T-cell (primary cell): ENCODE data around the gene NPRL2. TPM values are rescaled to one million over a fixed set of nuclear protein-coding genes. Genes with fewer than 3 reads are reported as not detected.

ENCODE experiments used
- ATAC-seq, 4 experiments: fragments of 200-7000 bp in 3 of 4; fragments of 150-1000 bp in 1 of 4; cut with Tn5 transposase; replicated peaks in 1 of 4; 1 replicate in 3 of 4; 2 replicates in 1 of 4; pipeline ENCODE4 v1.10.0; 2021; ENCODE audit warnings: moderate library complexity in 3 of 4, mild to moderate bottlenecking in 2 of 4, moderate number of reproducible peaks in 1 of 4
- CTCF ChIA-PET, 2 donors: fragments of 300-600 bp; sonication (Branson Sonifier 250); formaldehyde crosslinking; loops; one replicate each; lab custom pipeline; 2022; ENCODE audit warnings: antibody characterized with exemption in 2 of 2; lab: Charles Lee
- POLR2A ChIA-PET, 2 donors: fragments of 300-600 bp; sonication (Branson Sonifier 250); formaldehyde crosslinking; loops; one replicate each; lab custom pipeline; 2022; ENCODE audit warnings: antibody characterized with exemption in 2 of 2; lab: Charles Lee
- DNase-seq, 35 experiments: peaks; one replicate each; pipeline versions ENCODE4 v3.0.0 to v3.0.0-alpha.2; 2013 to 2023
- H3K27ac ChIP-seq: one replicate; pipeline ENCODE4 v1.5.1; 2013; ENCODE audit warnings: low read length
- H3K27me3 ChIP-seq, 2 experiments: replicated peaks in 1 of 2; 1 replicate in 1 of 2; 2 replicates in 1 of 2; pipeline versions ENCODE4 v1.6.1 to v1.7.0; 2013; ENCODE audit warnings: low read length in 1 of 2, mixed read lengths in 1 of 2; ENCODE audit not compliant: control insufficient read depth in 2 of 2, insufficient read depth in 2 of 2; ENCODE audit errors: extremely low read depth in 1 of 2
- H3K36me3 ChIP-seq, 2 donors: 1 replicate in 1 of 2; 2 replicates in 1 of 2; pipeline versions ENCODE4 v1.6.1 to v1.7.0; 2013; ENCODE audit warnings: low read length in 1 of 2; ENCODE audit not compliant: control insufficient read depth in 2 of 2, insufficient read depth in 1 of 2; ENCODE audit errors: extremely low read depth in 1 of 2
- H3K4me1 ChIP-seq, 2 experiments: 1 replicate in 1 of 2; 2 replicates in 1 of 2; pipeline versions ENCODE4 v1.6.1 to v1.7.0; 2013; ENCODE audit warnings: low read length in 2 of 2, mixed read lengths in 1 of 2; ENCODE audit not compliant: insufficient read depth in 2 of 2, control insufficient read depth in 1 of 2; ENCODE audit errors: extremely low read depth in 1 of 2
- H3K4me3 ChIP-seq, 2 donors: 1 replicate in 1 of 2; 2 replicates in 1 of 2; pipeline versions ENCODE4 v1.5.1 to v1.7.0; 2013; ENCODE audit warnings: mild to moderate bottlenecking in 2 of 2, low read length in 1 of 2, moderate library complexity in 1 of 2; ENCODE audit not compliant: control insufficient read depth in 1 of 2; ENCODE audit errors: extremely low read depth in 1 of 2
- H3K9me3 ChIP-seq: 2 replicates; pipeline ENCODE4 v1.7.0; 2013
- H3K27ac Mint-ChIP-seq, 2 donors: one replicate each; pipeline ENCODE4 v1.8.0; 2020 to 2021; ENCODE audit warnings: mild to moderate bottlenecking in 2 of 2, mixed read lengths in 2 of 2
- H3K27me3 Mint-ChIP-seq, 2 donors: one replicate each; pipeline ENCODE4 v1.8.0; 2021 to 2022; ENCODE audit warnings: mixed read lengths in 2 of 2
- H3K36me3 Mint-ChIP-seq: one replicate; pipeline ENCODE4 v1.8.0; 2021; ENCODE audit warnings: mixed read lengths
- H3K4me1 Mint-ChIP-seq, 3 donors: one replicate each; pipeline ENCODE4 v1.8.0; 2020 to 2022; ENCODE audit warnings: mixed read lengths in 3 of 3, mild to moderate bottlenecking in 1 of 3
- H3K4me3 Mint-ChIP-seq, 3 donors: one replicate each; pipeline ENCODE4 v1.8.0; 2020 to 2022; ENCODE audit warnings: mild to moderate bottlenecking in 3 of 3, mixed read lengths in 3 of 3, moderate library complexity in 3 of 3
- H3K9me3 Mint-ChIP-seq, 3 donors: one replicate each; pipeline ENCODE4 v1.8.0; 2020 to 2022; ENCODE audit warnings: mixed read lengths in 3 of 3
- WGBS: methylation state at CpG from one replicate; pipeline ENCODE4 v1.1.5; 2013; ENCODE audit warnings: missing lambda C conversion rate; ENCODE audit not compliant: insufficient coverage; 5-methylcytosine and 5-hydroxymethylcytosine counted together
- total RNA-seq, 35 experiments: library from RNA in 6 of 35; stranded (reverse) in 6 of 35; fragments of 120-200 nt in 1 of 35; gene quantifications; one replicate each; pipeline versions ENCODE4 v1.2.1 to v1.2.4 and lab custom pipeline; 2013 to 2026

Gene NPRL2
- total RNA-seq, 5 donors from 2014 or later (not counting 1 experiment from before 2014, with no cell fraction given), result 26.6 to 52.2 (median 48.1) TPM

DNA sequence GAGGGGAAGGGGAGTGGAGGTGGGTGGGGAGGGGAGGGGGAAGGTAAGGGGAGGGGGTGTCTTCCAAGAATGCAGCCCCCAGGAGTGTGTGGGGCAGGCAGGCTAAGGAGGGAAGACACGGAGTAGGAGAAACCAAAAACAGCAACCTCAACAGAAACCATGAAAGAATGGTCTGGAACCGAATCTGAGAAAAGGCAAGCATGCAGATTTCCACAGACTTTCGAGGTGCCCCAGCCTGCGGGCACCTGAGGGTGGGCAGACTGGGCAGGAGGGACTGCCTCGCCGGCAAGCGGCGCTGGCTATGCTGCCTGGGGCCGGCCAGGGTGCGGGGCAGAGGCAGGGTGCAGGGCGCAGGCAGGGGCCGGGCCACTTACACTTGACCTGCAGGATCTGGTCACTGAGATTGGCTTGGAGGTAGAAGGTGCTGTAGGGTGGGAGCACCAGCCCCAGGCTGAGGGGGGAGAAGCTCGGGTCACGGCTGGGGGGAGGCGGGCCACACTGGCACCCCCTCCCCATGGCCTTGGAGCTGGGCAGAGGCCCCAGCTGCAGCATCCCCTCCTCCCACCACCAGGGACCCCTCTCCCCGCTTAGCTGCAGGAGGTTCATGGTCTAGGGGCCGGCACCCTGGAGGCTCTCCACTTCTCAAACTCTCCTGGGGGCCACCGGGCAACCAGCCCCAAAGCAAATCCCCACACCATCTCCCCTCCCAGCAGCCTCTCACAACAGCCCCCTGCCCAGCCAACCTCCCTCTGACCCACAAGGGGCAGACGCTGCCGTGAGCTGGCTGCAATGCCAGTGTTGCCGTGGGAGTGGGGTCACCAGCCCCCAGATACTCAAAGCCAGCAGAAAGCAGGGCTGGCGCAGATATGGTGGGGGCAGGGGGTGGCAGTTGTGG lies 24.0 kb upstream of the NPRL2 start:
- Histone ChIP-seq H3K9me3 (no peaks in the 10 kb centered on the region), H3K4me3 (no peak overlapping the region), H3K36me3 (no peaks in the 10 kb centered on the region), H3K4me1 (peaks cover 3 to 10% of the 10 kb centered on the region in 2 experiments), H3K27ac (no peak overlapping the region), H3K27me3 (peaks cover 0 to 3% of the 10 kb centered on the region in 2 experiments)
- WGBS, result 73% methylated on average over 17 of the region's 22 CpGs
- peaks cover 4 to 21% (median 8%) of the 10 kb centered on the region in 3 donors for H3K4me1 Mint-ChIP-seq
- no peak overlapping the region for H3K4me3 Mint-ChIP-seq
- DNase-seq, result no peak
- ATAC-seq, result no peak
- ChIA-PET POLR2A (no interaction called here), CTCF (no interaction called here)
- no peak overlapping the region for H3K27ac Mint-ChIP-seq
- no peaks in the 10 kb centered on the region for H3K36me3 Mint-ChIP-seq
- H3K27me3 Mint-ChIP-seq, result no peaks in the 10 kb centered on the region
- H3K9me3 Mint-ChIP-seq, result no peaks in the 10 kb centered on the region

DNA sequence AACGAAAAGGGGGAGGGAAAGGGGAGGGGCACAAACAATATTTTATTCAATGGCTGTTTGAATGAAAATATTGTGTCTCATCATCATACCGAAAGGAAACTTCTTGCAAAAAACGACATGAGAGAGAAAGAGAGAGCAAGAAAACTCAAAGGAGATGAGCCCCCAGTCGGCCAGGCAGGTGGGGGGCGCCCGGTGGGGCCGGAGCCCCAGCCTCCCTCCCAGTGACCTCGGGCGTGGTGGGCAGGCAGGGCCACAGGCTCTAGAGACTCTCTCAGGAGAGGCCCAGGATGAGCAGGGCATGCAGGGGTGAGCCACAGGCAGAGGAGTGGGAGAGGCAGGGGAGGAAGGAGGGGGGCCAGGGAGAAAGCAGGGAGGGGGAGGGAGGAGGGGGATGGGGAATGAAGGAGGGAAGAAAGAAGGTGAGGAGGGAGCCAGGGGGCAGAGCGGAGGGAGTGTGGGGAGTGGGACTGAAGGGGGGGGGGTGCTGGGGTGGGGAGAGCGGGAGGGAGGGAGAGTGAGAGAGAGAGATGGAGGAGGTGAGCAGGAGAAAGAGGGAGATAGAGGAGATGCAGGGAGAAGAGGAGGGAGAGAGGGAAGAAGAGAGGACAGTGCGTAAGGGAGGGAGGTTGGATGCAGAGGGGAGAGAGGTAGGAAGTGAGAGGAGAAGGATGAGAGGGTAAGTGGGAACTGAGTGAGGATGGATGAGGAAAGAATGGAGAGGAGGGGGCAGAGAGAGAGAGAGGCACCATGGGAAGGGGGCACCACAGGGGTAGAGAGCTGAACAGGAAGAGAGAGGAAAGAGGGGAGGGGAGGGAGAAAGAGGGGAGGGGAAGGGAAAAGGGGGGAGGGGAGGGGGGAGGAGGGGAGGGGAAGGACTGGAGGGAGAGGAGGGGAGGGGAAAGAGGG lies 22.8 kb upstream of the NPRL2 start:
- Mint-ChIP-seq H3K9me3 (no peaks in the 10 kb centered on the region), H3K4me3 (no peak overlapping the region), H3K36me3 (no peaks in the 10 kb centered on the region), H3K27me3 (no peaks in the 10 kb centered on the region), H3K27ac (no peak overlapping the region), H3K4me1 (peaks cover 4 to 21% (median 12%) of the 10 kb centered on the region in 3 donors)
- no peak for DNase-seq
- Histone ChIP-seq H3K9me3 (no peaks in the 10 kb centered on the region), H3K27me3 (peaks cover 0 to 3% of the 10 kb centered on the region in 2 experiments), H3K4me1 (peaks cover 3 to 10% of the 10 kb centered on the region in 2 experiments), H3K27ac (no peak overlapping the region), H3K4me3 (no peak overlapping the region), H3K36me3 (no peaks in the 10 kb centered on the region)
- 79% methylated on average over 8 of the region's 12 CpGs for WGBS
- CTCF ChIA-PET, result no interaction called here
- ATAC-seq, result no peak
- POLR2A ChIA-PET, result no interaction called here

DNA sequence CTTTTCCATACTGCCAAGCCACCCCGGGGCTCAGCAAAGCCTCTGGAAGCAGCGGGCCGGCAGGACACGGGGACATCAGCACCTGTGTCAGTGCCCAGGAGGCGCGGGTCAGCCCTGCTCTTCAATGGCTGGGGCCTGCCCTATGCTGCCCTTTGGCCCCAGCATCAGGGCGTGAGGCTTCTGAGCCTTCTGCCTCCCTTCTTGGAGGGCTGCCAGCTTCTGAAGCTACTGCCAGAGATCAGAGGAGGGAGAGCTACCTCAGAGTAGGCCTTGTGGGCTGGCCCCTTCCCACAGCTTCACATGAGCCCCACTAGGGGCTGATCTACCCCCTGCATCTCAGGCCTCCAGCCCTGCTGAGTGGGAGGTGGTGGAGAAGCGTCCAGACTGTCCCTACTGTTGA lies 21.8 kb upstream of the NPRL2 start:
- Histone ChIP-seq H3K27me3 (peaks cover 0 to 3% of the 10 kb centered on the region in 2 experiments), H3K36me3 (peaks cover 0 to 3% of the 10 kb centered on the region in 2 donors), H3K27ac (no peak overlapping the region), H3K9me3 (no peaks in the 10 kb centered on the region), H3K4me3 (no peak overlapping the region), H3K4me1 (peaks cover 4 to 11% of the 10 kb centered on the region in 2 experiments)
- peak in 1 of 4 experiments; percentile 63 for ATAC-seq
- H3K4me3 Mint-ChIP-seq, result peak overlapping the region in 1 of 3 donors; percentile 52
- H3K4me1 Mint-ChIP-seq, result peaks cover 5 to 22% (median 18%) of the 10 kb centered on the region in 3 donors
- CTCF ChIA-PET, result interaction anchor here in 1 of 2 donors (0.5 kb wide), 1 partner anchor 1501 kb away, joined by 3 read pairs; no protein-coding TSS in a partner anchor
- DNase-seq, result peak in 6 of 35 experiments; percentile 20 to 28 (median 24)
- POLR2A ChIA-PET, result no interaction called here
- 84% methylated on average over 7 of the region's 8 CpGs for WGBS
- H3K27ac Mint-ChIP-seq, result no peak overlapping the region
- no peaks in the 10 kb centered on the region for H3K36me3 Mint-ChIP-seq
- H3K27me3 Mint-ChIP-seq, result no peaks in the 10 kb centered on the region
- no peaks in the 10 kb centered on the region for H3K9me3 Mint-ChIP-seq

DNA sequence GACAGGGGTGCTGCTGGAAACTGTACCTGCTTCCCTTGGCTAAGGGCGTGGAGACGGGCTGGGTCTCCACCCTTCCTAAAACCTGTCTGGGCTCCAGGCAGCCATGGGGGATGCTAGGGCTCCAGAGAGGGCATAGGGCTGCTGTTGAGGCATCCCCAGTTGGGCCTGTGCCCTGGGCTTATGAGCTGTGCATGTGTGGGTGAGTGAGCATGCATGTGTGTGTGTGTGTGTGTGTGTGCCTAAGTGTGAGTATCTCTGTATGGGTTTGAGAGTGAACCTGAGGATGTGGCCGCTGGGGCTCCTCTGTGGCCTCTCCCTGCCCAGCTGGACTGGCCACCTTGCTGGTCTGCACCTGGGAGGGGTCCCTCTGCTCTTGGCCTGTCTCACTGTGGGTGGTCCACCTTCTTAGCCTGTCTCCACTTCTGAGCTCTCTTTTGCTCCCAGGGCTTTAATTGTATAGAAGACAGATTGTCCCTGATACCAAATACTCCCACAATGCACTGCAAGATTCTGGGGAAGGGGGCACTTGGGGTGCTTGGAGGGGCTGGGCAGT lies 20.6 kb upstream of the NPRL2 start:
- Histone ChIP-seq H3K27ac (no peak overlapping the region), H3K4me3 (no peak overlapping the region), H3K36me3 (peaks cover 0 to 4% of the 10 kb centered on the region in 2 donors), H3K9me3 (no peaks in the 10 kb centered on the region), H3K27me3 (peaks cover 0 to 3% of the 10 kb centered on the region in 2 experiments), H3K4me1 (peaks cover 8 to 22% of the 10 kb centered on the region in 2 experiments)
- 70% methylated on average over 2 of the region's 3 CpGs for WGBS
- no peaks in the 10 kb centered on the region for H3K27me3 Mint-ChIP-seq
- H3K9me3 Mint-ChIP-seq, result no peaks in the 10 kb centered on the region
- H3K27ac Mint-ChIP-seq, result no peak overlapping the region
- DNase-seq (no peak), ATAC-seq (no peak)
- ChIA-PET POLR2A (no interaction called here), CTCF (no interaction called here)
- H3K4me3 Mint-ChIP-seq, result no peak overlapping the region
- H3K4me1 Mint-ChIP-seq, result peaks cover 15 to 28% (median 27%) of the 10 kb centered on the region in 3 donors
- no peaks in the 10 kb centered on the region for H3K36me3 Mint-ChIP-seq

DNA sequence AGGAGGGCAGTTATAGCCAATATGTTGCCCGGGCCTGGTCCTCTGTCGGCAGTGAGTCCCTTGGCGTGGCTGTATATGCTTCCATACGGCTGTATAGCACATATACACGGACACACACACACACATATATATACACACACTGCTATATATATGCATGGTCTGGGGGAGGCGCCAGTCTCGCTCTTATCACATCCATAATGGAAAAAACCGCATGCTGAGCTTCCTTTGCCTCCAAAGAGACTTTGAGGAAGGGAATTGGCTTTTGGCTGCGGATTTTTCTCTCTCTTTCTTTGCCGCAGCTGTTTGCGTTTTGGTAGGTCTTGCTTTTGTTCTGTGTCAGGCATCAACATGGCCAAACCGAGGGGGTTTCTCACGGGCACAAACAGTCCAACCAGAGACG lies 20.0 kb upstream of the NPRL2 start:
- no peak overlapping the region for H3K27ac Mint-ChIP-seq
- Histone ChIP-seq H3K9me3 (no peaks in the 10 kb centered on the region), H3K4me3 (no peak overlapping the region), H3K27me3 (peaks cover 0 to 3% of the 10 kb centered on the region in 2 experiments), H3K36me3 (peaks cover 0 to 4% of the 10 kb centered on the region in 2 donors), H3K4me1 (peaks cover 14 to 28% of the 10 kb centered on the region in 2 experiments), H3K27ac (no peak overlapping the region)
- POLR2A ChIA-PET, result no interaction called here
- CTCF ChIA-PET, result no interaction called here
- H3K36me3 Mint-ChIP-seq, result no peaks in the 10 kb centered on the region
- H3K4me1 Mint-ChIP-seq, result peaks cover 20 to 35% (median 33%) of the 10 kb centered on the region in 3 donors
- no peaks in the 10 kb centered on the region for H3K27me3 Mint-ChIP-seq
- ATAC-seq (no peak), DNase-seq (no peak)
- no peaks in the 10 kb centered on the region for H3K9me3 Mint-ChIP-seq
- H3K4me3 Mint-ChIP-seq, result no peak overlapping the region
- WGBS, result 96% methylated on average over 7 of the region's 14 CpGs
